PFSK-1 (cell line): Measurements from ENCODE around the gene TP53I11.

Experiments used
- FOXP2 ChIP-seq: optimal IDR thresholded peaks from 2 replicates; pipeline ENCODE3; 2011; ENCODE audit warnings: borderline replicate concordance, control low read depth, inconsistent platforms; ENCODE audit not compliant: insufficient read depth; ENCODE audit errors: extremely low read length, extremely low read depth
- POLR2AphosphoS5 ChIP-seq: IDR thresholded peaks from 2 replicates; pipeline ENCODE4 v1.6.1; 2012; ENCODE audit warnings: low read depth, mild to moderate bottlenecking, control low read depth, low read length, moderate library complexity
- SIN3A ChIP-seq: IDR thresholded peaks from 2 replicates; pipeline ENCODE4 v1.6.1; 2012; ENCODE audit warnings: mild to moderate bottlenecking, low read length, moderate library complexity, borderline replicate concordance; ENCODE audit not compliant: insufficient read depth
- TAF1 ChIP-seq: IDR thresholded peaks from 2 replicates; pipeline ENCODE4 v1.6.1; 2012; ENCODE audit warnings: low read length, control low read depth, borderline replicate concordance; ENCODE audit not compliant: insufficient read depth
- TF ChIP-seq, protein P1 (sequence below), 2 experiments: IDR thresholded peaks; 2 replicates each; pipeline versions ENCODE4 v1.6.1 to v1.8.0; 2011 to 2012; ENCODE audit warnings: low read depth in 2 of 2, low read length in 2 of 2, control low read depth in 1 of 2, inconsistent platforms in 1 of 2, mild to moderate bottlenecking in 1 of 2, moderate library complexity in 1 of 2; ENCODE audit not compliant: insufficient read depth in 1 of 2

DNA sequence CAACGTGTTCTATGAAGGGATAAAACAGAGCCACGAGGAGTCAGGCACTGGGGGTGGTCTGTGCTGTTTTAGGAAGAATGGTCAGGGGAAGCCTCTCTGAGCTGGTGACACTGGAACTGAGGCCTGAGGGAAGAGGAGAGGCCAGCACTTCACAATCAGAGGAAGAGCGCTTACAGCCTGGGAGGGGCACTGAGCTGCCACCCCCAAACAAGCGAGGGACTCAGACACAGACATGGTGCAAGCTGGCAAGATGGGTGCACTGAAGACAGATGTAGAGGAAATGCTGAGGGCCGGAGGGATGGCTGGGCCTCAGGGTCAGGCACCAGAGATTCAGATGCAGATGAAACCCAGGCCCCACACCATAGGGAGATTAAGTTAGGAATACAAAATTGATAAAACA lies 40.0 kb upstream of the TP53I11 start:
- TF ChIP-seq, protein P1, sequence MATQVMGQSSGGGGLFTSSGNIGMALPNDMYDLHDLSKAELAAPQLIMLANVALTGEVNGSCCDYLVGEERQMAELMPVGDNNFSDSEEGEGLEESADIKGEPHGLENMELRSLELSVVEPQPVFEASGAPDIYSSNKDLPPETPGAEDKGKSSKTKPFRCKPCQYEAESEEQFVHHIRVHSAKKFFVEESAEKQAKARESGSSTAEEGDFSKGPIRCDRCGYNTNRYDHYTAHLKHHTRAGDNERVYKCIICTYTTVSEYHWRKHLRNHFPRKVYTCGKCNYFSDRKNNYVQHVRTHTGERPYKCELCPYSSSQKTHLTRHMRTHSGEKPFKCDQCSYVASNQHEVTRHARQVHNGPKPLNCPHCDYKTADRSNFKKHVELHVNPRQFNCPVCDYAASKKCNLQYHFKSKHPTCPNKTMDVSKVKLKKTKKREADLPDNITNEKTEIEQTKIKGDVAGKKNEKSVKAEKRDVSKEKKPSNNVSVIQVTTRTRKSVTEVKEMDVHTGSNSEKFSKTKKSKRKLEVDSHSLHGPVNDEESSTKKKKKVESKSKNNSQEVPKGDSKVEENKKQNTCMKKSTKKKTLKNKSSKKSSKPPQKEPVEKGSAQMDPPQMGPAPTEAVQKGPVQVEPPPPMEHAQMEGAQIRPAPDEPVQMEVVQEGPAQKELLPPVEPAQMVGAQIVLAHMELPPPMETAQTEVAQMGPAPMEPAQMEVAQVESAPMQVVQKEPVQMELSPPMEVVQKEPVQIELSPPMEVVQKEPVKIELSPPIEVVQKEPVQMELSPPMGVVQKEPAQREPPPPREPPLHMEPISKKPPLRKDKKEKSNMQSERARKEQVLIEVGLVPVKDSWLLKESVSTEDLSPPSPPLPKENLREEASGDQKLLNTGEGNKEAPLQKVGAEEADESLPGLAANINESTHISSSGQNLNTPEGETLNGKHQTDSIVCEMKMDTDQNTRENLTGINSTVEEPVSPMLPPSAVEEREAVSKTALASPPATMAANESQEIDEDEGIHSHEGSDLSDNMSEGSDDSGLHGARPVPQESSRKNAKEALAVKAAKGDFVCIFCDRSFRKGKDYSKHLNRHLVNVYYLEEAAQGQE (IDR thresholded peaks at IDR 0.05; ENCODE audit: insufficient read depth in 1 of 2, low read depth in 2 of 2, low read length in 2 of 2): no peak
- TF ChIP-seq POLR2AphosphoS5 (no peak), TAF1 (no peak), SIN3A (no peak), FOXP2 (no peak)
